GM12891 (cell line): ENCODE data around the gene HTRA3.
A peak's percentile ranks its signal among the peaks of the same experiment; 100 is the strongest.

Experiments
- DNase-seq: peaks from one replicate; pipeline ENCODE4 v3.0.0; 2011; ENCODE audit warnings: low spot score; ENCODE audit not compliant: insufficient read length
- FAIRE-seq: peaks from 2 replicates; lab custom pipeline; 2011; peaks lifted over from hg19 to GRCh38; lab: Jason Lieb, UNC
- PAX5 ChIP-seq: IDR thresholded peaks from 2 replicates; pipeline ENCODE4 v1.6.1; 2011; ENCODE audit warnings: low read length, moderate library complexity, mild to moderate bottlenecking; ENCODE audit not compliant: insufficient read depth, severe bottlenecking
- POLR2A ChIP-seq: IDR thresholded peaks from 2 replicates; pipeline ENCODE4 v1.6.1; 2011; ENCODE audit warnings: low read depth, low read length, control low read depth
- POLR2AphosphoS5 ChIP-seq: IDR thresholded peaks from 2 replicates; pipeline ENCODE4 v1.6.1; 2011; ENCODE audit warnings: low read depth, low read length, control low read depth
- POU2F2 ChIP-seq: IDR thresholded peaks from 2 replicates; pipeline ENCODE4 v1.6.1; 2011; ENCODE audit warnings: low read depth, mild to moderate bottlenecking, control low read depth, low read length, moderate library complexity
- SPI1 ChIP-seq: IDR thresholded peaks from 2 replicates; pipeline ENCODE4 v1.6.1; 2011; ENCODE audit warnings: low read depth, low read length, control low read depth
- TAF1 ChIP-seq: IDR thresholded peaks from 2 replicates; pipeline ENCODE4 v1.6.1; 2011; ENCODE audit warnings: low read depth, low read length, control low read depth

Gene HTRA3

DNA sequence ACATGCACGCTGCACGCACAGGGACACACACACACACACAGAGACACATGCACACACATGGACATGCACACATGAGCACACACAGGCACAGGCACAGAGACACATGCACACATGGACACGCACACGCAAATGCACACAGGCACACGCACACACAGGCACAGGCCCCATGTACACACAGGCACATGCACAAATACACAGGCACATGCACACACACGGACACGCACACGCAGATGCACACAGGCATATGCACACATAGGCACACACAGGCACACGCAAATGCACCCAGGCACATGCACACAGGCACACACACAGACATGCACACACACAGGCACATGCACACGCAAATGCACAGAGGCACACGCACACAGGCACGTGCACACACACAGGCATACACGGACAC lies 30.3 kb upstream of the HTRA3 start:
- FAIRE-seq (peak; percentile 71), DNase-seq (no peak)
- TF ChIP-seq POLR2A (peak; percentile 46; the same call in 1 of the 2 replicates), SPI1 (no peak)

DNA sequence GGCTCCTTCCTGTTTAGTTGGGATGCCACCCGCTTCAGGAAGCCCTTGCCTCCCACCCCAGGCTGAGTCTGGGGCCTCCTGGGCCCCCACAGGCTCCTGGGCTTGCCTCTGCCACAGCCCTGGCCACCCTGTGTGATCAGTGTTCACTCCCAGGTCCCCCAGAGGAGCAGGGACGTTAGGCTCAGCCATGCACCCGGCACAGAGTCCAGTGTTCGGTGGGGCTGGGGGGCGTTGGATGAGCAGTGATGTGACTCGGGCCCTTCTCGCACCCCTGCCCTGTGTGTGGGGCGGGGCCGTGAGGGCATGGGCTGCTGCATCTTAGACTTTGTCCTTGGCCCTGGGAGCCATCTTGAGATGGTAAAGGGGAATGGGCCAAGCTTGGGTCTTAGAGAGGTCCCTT lies 29.9 kb upstream of the HTRA3 start:
- FAIRE-seq = no peak
- DNase-seq = no peak
- TF ChIP-seq TAF1 (no peak), POU2F2 (no peak), POLR2A (no peak), SPI1 (no peak), PAX5 (no peak), POLR2AphosphoS5 (no peak)

DNA sequence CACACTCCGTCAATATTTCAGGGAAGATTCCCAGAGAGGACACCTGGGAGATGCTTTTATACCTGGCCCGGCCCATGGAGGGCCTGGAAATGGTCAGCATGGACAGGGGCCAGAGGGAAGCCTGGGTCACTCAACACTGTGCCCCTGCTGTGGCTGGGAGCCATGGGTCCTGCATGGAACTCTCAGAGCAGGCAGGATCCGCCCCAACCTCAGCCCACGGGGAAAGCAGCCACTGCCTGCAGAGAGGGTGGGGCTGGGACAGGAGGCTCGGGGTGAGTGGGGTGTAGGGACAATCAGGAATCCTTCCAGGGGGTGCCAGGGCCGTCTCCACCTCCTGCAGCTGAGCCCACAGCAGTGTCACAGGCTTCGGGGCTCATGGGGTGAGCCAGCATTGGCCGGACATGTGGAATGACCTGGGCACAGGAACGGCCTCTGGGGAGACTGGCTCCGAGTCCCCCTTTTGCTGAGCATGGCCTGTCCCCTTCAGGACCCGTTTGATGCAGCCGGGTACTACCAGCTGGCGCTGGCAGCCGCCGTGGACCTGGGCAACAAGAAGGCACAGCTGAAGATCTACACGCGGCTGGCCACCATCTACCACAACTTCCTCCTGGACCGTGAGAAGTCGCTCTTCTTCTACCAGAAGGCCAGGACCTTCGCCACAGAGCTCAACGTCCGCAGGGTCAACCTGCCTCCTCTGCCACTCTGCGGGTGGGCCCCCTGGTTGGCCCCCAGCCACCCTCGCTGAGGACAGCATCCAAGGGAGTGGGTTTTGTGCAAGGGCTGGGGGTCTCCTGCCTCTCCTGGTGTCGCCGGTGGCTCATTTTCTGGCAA lies 29.1 kb upstream of the HTRA3 start:
- DNase-seq (no peak), FAIRE-seq (no peak)
- no peak for TF ChIP-seq PAX5
- TF ChIP-seq POLR2A = no peak
- TF ChIP-seq POU2F2 = no peak
- TF ChIP-seq SPI1 = no peak
- TF ChIP-seq TAF1 = no peak
- no peak for TF ChIP-seq POLR2AphosphoS5

DNA sequence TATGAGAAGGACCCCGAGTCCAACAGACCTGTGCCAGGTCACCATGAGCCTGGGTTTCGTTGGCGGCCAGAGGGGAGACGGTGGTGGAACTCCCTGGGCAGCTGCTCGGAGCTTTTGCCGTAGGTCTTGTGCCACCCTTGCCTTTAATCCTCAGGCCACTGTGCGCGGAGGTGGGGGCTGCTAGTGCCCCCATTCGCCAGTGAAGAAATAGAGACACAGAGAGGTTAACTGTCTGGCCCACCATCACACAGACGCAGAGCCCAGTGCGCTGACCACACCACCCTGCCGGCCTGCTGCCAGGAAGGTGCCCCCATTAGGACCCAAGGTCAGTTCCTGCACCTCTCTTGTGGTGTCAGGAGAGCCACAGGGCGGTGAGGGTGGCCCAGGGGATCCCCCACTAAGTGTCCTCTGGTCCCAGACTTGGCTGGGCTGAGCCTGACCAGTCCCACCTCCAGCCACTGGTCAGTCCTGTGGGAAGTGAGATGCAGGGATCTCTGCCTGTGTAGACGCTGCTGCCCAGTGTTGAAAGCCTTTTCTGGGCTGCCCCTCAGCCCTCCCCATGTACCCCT lies 28.3 kb upstream of the HTRA3 start:
- DNase-seq = no peak
- no peak for FAIRE-seq
- TF ChIP-seq POLR2A (no peak), POU2F2 (no peak), TAF1 (no peak), SPI1 (no peak)

DNA sequence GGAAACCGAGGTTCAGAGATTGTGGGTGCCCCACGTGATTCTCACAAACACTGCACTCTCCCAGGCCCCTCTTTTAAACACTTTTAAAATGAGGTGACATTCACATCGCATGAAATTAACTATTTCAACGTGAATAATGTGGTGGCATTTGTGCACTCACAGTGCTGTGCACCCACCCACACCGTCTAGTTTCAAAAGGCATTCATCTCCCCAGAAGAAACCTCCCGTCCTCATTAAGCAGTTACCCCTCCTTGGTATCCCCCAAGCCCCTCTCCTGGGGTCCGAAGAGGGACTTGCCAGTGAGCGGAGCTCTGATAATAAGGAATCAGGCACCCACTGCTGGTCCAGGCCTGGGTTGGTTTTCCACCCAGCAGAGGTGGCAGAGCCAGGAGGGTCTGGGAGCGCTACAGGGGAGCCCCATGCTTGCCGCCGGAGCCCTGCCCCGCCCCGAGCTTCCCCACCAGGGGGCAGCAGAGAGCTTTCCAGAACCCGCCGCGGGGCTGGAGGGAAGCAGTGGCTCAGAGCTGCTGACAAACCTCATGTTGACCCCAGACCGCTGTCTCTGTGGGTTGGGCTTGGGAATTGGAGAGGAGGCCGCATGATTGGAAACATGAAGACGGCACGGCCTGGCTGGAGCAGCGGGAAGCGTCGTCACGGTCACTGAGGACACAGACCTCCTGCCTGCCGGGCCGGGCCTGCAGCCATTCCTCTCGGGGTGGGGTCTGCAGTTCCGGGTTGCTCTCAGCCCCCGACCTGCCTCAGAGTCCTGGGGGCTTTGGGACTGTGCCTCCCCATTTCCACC lies 27.5 kb upstream of the HTRA3 start:
- FAIRE-seq (peak; percentile 60), DNase-seq (peak; percentile 99)
- no peak for TF ChIP-seq SPI1
- no peak for TF ChIP-seq POLR2AphosphoS5

DNA sequence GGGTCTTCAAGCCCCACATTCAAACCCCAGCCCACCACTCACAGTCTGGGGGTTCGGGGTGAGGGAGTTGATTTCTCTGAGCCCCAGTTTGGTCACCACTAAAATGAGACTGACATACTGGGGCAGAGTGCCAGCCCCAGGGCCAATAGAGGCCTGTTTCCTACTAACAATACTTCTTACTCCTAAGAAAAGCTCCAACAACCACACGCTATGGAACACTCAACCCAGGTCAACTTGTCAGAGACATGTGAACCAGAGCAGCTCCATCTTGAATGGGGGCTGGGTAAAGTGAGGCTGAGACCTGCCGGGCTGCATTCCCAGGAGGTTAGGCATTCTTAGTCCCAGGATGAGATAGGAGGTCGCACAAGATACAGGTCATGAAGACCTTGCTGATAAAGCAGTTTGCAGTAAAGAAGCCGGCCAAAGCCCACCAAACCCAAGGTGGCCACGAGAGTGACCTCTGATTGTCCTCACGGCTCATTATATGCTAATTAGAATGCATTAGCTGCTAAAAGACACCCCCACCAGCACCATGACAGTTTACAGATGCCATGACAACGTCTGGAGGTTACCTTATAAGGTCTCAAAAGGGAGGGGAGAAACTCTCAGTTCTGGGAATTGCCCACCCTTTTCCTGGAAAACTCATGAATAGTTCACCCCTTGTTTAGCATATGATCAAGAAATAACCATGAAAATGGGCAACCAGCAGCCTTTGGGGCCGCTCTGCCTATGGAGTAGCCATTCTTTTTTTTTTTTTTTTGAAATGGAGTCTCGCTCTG lies 26.6 kb upstream of the HTRA3 start:
- FAIRE-seq = no peak

DNA sequence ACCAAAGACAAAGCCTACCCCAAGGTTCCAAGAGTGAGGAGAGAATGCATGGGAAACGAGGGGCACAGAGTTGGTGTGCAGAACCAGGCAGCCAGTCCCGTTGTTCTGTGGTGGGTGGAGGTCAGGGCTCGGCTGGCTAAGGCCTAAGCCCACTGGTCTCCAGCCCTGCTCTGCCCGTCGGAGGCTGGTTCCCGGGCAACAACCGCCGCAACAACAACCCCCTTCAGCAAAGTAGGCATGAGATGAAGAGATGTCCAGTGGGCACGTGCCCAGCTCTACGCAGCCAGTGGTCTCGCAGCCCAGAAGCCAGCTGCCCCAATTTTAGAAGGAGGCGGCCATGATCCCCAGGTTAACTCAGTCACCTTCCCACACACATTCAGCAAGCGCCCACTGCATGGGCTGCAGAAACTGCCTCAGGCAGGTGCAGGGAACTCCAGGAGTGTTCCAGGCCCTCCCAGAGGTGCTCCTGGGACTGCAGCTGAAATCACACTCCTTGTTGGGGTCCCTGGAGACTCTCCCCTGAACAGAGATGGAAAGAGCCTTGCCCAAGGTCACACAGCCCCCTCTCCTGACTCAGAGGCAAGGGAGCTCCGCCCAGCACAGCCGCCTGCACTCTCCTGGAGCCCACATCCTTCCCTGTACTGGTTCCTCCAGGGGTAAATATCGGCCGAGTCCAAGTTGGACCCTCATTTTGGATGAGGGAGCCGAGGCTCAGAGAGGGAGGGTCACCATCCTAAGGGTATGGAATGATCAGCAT lies 25.4 kb upstream of the HTRA3 start:
- FAIRE-seq (no peak), DNase-seq (no peak)
- TF ChIP-seq POLR2AphosphoS5 = no peak
- no peak for TF ChIP-seq SPI1
- no peak for TF ChIP-seq PAX5
- no peak for TF ChIP-seq TAF1
- no peak for TF ChIP-seq POLR2A
- TF ChIP-seq POU2F2 = no peak

More for the DNA sequence above, 26.6 kb upstream of the HTRA3 start:
- no peak for DNase-seq
- TF ChIP-seq POLR2A = no peak
- TF ChIP-seq POU2F2 = no peak
- no peak for TF ChIP-seq PAX5
- no peak for TF ChIP-seq SPI1
- TF ChIP-seq TAF1 = no peak
- no peak for TF ChIP-seq POLR2AphosphoS5

DNA sequence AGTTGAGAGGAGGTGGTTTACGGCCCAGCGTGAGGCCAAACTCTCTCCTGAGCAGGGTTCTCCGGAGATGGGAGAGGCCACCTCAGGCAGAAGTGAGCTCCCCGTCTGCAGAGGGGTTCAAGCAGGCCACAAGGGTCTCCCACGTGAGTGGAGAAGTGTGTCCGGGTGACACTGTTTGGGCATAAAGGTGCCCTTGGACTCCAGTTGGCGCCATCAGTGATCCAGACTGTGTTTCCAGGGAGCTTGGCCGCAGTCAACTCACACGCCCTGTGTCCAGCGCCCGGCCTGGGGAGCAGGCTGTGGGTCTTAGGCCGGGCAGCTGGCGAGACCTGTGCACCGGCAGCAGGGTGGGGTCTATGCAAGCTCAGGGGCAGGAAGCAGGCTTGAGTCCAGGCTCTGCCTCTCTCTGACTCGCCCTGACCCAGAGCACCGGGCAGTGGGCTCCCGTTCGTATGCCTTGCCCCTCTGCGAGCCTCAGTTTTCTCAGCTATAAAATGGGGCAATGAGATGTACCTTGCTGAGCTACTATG lies 24.6 kb upstream of the HTRA3 start:
- FAIRE-seq (no peak), DNase-seq (no peak)
- TF ChIP-seq TAF1 (no peak), POLR2A (no peak), SPI1 (no peak), POU2F2 (no peak), POLR2AphosphoS5 (no peak), PAX5 (no peak)
